Effector memory CD8-positive, alpha-beta T cell (primary cell): ENCODE measurements around the gene GABRR1.
A peak's percentile ranks its signal among the peaks of the same experiment; 100 is the strongest.

ENCODE experiments used
- ATAC-seq: fragments of 150-1000 bp; cut with Tn5 transposase; replicated peaks from 2 replicates; pipeline ENCODE4 v1.10.0; 2021; ENCODE audit warnings: mild to moderate bottlenecking, moderate library complexity
- DNase-seq, 3 experiments: peaks; one replicate each; pipeline ENCODE4 v3.0.0; 2021
- H3K27ac Mint-ChIP-seq, 2 donors: one replicate each; pipeline ENCODE4 v1.8.0; 2022; ENCODE audit warnings: mild to moderate bottlenecking in 2 of 2, mixed read lengths in 2 of 2, moderate library complexity in 2 of 2
- H3K27me3 Mint-ChIP-seq, 2 donors: one replicate each; pipeline ENCODE4 v1.8.0; 2022; ENCODE audit warnings: mixed read lengths in 2 of 2
- H3K36me3 Mint-ChIP-seq: one replicate; pipeline ENCODE4 v1.8.0; 2022; ENCODE audit warnings: mild to moderate bottlenecking, moderate library complexity, mixed read lengths; ENCODE audit not compliant: insufficient read depth
- H3K4me1 Mint-ChIP-seq, 2 donors: one replicate each; pipeline ENCODE4 v1.8.0; 2022; ENCODE audit warnings: low read depth in 2 of 2, mixed read lengths in 2 of 2
- H3K4me3 Mint-ChIP-seq, 2 donors: one replicate each; pipeline ENCODE4 v1.8.0; 2022; ENCODE audit warnings: mild to moderate bottlenecking in 2 of 2, mixed read lengths in 2 of 2, moderate library complexity in 2 of 2
- H3K9me3 Mint-ChIP-seq, 2 donors: one replicate each; pipeline ENCODE4 v1.8.0; 2022; ENCODE audit warnings: mixed read lengths in 2 of 2

GABRR1 gene

GRCh38 chr6:89172131-89172530 lies 45.0 kb downstream of the GABRR1 start:
- no peak overlapping the region for H3K27ac Mint-ChIP-seq
- no peaks in the 10 kb centered on the region for H3K27me3 Mint-ChIP-seq
- no peak overlapping the region for H3K4me3 Mint-ChIP-seq
- H3K4me1 Mint-ChIP-seq: no peaks in the 10 kb centered on the region
- H3K36me3 Mint-ChIP-seq: no peaks in the 10 kb centered on the region
- ATAC-seq: no peak
- no peak for DNase-seq
- H3K9me3 Mint-ChIP-seq: no peaks in the 10 kb centered on the region

DNA sequence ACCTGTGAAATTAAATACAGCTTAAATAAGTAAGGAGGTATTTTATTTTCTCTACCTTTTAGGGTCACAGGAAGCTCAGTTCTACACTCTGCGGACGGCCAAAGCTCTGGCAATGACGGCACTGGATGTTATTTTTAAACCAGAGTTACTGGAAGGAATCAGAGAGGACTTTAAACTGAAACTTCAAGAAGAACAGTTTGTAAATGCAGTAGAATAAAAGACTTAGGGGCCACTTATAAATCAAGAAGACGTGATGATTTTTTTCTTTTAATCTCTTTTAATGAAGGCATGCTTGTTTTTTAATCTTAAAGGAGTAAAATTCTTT lies 55.1 kb downstream of the GABRR1 start:
- Mint-ChIP-seq H3K4me1 (no peaks in the 10 kb centered on the region), H3K9me3 (no peaks in the 10 kb centered on the region), H3K4me3 (no peak overlapping the region), H3K36me3 (peaks cover 19% of the 10 kb centered on the region), H3K27ac (no peak overlapping the region), H3K27me3 (no peaks in the 10 kb centered on the region)
- DNase-seq: no peak
- ATAC-seq: no peak

DNA sequence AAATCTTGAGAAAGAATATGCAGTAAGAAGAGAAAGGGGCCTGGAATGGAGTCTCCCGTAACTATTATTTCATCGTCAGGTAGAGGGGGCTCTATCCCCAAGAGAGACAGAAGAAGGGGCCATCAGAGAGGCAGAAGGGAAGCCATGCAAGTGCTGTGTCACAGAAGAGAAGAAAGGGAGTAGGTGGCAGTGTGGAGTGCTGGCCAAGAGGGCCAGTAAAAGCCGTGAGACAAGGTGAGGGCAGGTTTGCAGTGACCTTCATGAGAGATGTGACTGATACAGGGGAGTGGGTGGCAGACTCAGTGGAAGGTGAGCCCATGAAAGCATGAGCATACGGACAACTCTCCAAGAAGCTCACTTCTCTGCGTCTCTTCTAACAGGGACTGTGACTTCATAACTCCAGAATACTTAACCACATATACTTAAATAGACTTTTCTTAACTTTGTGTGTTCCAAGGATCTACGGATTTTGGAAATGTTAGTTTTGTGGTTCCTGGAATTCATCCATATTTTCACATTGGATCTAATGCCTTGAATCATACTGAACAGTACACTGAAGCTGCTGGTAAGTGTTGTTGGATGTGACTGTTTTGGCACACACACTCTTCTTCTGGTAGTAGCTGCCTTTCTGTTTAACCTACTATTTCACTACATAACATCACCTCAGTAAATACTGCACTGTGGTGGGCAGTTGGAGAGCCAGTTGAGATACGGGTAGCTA lies 55.7 kb downstream of the GABRR1 start:
- Mint-ChIP-seq H3K9me3 (no peaks in the 10 kb centered on the region), H3K27ac (no peak overlapping the region), H3K4me3 (no peak overlapping the region), H3K27me3 (no peaks in the 10 kb centered on the region), H3K4me1 (peaks cover 0 to 2% of the 10 kb centered on the region in 2 donors), H3K36me3 (peaks cover 19% of the 10 kb centered on the region)
- ATAC-seq (no peak), DNase-seq (no peak)

- Mint-ChIP-seq H3K36me3 (peaks cover 21% of the 10 kb centered on the region), H3K4me1 (peaks cover 0 to 4% of the 10 kb centered on the region in 2 donors), H3K4me3 (no peak overlapping the region), H3K27me3 (no peaks in the 10 kb centered on the region), H3K27ac (no peak overlapping the region), H3K9me3 (no peaks in the 10 kb centered on the region)
- DNase-seq: no peak
- no peak for ATAC-seq
Measured at GRCh38 chr6:89160331-89161092, 56.6 kb downstream of the GABRR1 start.

DNA sequence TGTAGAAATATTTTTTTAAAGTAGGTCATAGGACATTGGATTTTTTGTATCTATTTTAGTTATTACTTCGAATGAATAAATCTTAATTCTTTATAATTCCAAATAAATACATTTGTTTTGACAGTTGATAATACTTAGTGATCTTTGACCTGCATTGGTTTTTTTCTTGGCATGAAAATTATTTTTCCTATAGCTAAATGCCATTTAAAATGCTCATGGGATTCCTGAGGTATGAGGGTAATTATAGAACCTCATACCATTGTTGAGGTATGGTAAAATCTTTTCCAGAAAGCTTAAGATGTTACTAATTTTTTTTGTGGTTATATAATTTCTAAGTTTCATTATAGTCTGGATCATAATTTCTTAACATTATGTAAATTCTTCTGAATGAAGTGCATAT lies 63.0 kb downstream of the GABRR1 start:
- no peaks in the 10 kb centered on the region for H3K9me3 Mint-ChIP-seq
- DNase-seq (no peak), ATAC-seq (no peak)
- H3K36me3 Mint-ChIP-seq: peaks cover 16% of the 10 kb centered on the region
- peaks cover 0 to 4% of the 10 kb centered on the region in 2 donors for H3K4me1 Mint-ChIP-seq
- H3K27me3 Mint-ChIP-seq: no peaks in the 10 kb centered on the region
- no peak overlapping the region for H3K27ac Mint-ChIP-seq
- H3K4me3 Mint-ChIP-seq: no peak overlapping the region

GRCh38 chr6:89148016-89148750 lies 69.0 kb downstream of the GABRR1 start:
- Mint-ChIP-seq H3K4me3 (peak overlapping the region; percentile 41 to 44), H3K27ac (no peak overlapping the region), H3K36me3 (peaks cover 4% of the 10 kb centered on the region), H3K27me3 (no peaks in the 10 kb centered on the region), H3K4me1 (peaks cover 7 to 25% of the 10 kb centered on the region in 2 donors), H3K9me3 (no peaks in the 10 kb centered on the region)
- DNase-seq (no peak), ATAC-seq (no peak)

DNA sequence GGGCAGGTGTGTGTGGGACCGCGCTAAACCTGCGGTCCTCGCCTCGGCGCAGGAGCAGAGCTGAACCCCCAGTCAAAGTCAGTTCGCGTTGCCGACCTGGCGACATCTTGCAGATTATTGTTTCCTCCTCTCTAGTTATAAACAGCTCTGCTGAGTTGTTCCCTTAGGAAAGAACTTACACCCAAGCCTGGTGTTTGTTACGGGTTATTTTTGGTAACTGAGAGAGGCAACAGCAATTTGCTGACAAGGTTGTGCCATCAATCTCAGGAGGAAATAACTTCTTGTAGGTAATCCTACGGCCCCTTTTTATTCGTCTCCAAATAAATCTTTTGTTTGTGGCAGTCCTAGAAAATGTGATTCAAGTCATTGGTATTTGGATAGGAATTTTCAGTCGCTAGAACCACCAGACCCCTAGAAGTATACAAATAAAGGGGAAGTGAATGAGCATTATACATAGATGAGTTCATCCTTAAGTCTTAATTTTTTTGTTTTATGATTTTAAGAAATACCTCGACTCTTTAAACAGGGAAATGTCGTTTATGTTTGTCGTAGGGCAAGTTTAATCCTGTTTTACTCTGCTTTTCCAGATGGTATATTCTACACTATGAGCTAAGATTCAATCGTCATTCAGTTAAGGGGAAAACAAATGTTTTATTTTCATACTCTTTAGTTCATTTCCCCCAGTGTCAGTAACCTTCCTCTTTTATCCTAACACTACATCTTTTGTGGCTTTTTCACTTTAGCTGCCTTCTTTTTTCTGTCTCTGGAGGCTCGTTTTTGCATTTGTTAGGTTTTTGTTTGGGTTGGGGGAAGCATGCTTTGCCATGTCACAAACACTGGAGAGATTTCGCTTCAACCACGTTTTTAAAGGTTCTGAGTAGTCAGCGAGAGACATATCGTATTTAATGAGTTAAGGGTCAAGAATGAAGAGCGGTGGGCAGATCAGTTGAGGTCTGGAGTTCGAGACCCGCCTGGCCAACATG lies 70.1 kb downstream of the GABRR1 start:
- peak overlapping the region; percentile 81 to 91 for H3K4me3 Mint-ChIP-seq
- no peaks in the 10 kb centered on the region for H3K9me3 Mint-ChIP-seq
- H3K27ac Mint-ChIP-seq: peak overlapping the region in 1 of 2 donors; percentile 73
- H3K27me3 Mint-ChIP-seq: no peaks in the 10 kb centered on the region
- peak; percentile 44 for ATAC-seq
- peaks cover 7 to 25% of the 10 kb centered on the region in 2 donors for H3K4me1 Mint-ChIP-seq
- DNase-seq: peak; percentile 8 to 18 (median 9)
- peaks cover 4% of the 10 kb centered on the region for H3K36me3 Mint-ChIP-seq

- peaks cover 4% of the 10 kb centered on the region for H3K36me3 Mint-ChIP-seq
- no peaks in the 10 kb centered on the region for H3K9me3 Mint-ChIP-seq
- peak within 1 kb of the TSS; percentile 88 to 97 for H3K27ac Mint-ChIP-seq
- H3K27me3 Mint-ChIP-seq: no peaks in the 10 kb centered on the region
- peaks cover 7 to 25% of the 10 kb centered on the region in 2 donors for H3K4me1 Mint-ChIP-seq
- peak; percentile 77 for ATAC-seq
- peak within 1 kb of the TSS; percentile 91 to 96 for H3K4me3 Mint-ChIP-seq
- peak; percentile 41 to 55 (median 55) for DNase-seq
Measured at GRCh38 chr6:89145956-89146717, 71.0 kb downstream of the GABRR1 start, which contains the start of gene PM20D2. Gene PM20D2, plus strand, starts transcription at chr6:89146055. Its CDS starts 90 bp downstream, at chr6:89146145.

DNA sequence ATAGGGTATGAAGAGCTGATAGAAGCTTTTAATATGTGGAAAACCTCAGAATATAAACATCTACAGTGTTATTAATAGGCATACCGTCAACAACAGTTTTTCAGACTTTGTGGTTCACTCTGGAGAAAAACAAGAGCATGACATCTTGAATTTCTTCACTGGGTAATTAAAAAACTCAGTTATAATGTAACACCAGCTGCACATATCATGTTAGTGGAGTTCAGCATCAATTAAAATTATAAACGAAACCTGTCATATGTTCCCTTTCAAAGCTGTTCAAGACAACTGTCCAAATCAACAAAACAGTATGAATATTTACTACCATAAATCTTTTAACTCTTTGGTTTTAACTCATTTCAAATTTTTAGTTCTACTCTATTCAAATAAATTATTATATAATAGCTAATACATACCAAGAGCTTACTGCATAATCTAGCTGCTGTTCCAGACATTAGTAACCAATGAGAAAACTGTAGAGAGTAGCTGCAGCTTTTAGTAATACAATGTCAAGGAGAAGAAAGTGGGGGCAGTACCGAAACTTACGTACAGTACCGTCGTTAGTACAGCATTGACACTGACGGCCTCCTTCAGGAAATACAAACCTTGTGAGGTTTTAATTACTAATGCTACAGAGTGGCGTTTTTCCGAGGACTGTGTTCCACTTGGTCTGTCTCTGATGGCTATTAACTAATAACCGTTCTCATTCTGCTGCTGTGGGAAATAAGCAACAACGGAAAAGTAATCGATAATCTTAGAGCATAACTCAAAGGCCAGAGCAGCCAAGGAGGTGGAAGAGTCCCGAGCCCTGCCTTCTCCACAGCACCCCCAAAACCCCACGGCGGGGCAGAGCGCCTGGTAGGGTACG lies 71.8 kb downstream of the GABRR1 start:
- ATAC-seq (peak; percentile 67), DNase-seq (peak in 1 of 3 experiments; percentile 21)
- H3K36me3 Mint-ChIP-seq: peaks cover 4% of the 10 kb centered on the region
- no peaks in the 10 kb centered on the region for H3K27me3 Mint-ChIP-seq
- H3K9me3 Mint-ChIP-seq: no peaks in the 10 kb centered on the region
- H3K27ac Mint-ChIP-seq: peak overlapping the region; percentile 88 to 97
- H3K4me1 Mint-ChIP-seq: peaks cover 7 to 25% of the 10 kb centered on the region in 2 donors
- peak overlapping the region; percentile 91 to 96 for H3K4me3 Mint-ChIP-seq

- no peak for DNase-seq
- Mint-ChIP-seq H3K4me3 (peak overlapping the region; percentile 36 to 96), H3K27me3 (no peaks in the 10 kb centered on the region), H3K36me3 (peaks cover 4% of the 10 kb centered on the region), H3K4me1 (peaks cover 7 to 25% of the 10 kb centered on the region in 2 donors), H3K27ac (peak overlapping the region in 1 of 2 donors; percentile 97), H3K9me3 (no peaks in the 10 kb centered on the region)
- no peak for ATAC-seq
Measured at GRCh38 chr6:89144354-89144906, 72.7 kb downstream of the GABRR1 start.

- Mint-ChIP-seq H3K27ac (no peak overlapping the region), H3K9me3 (no peaks in the 10 kb centered on the region), H3K36me3 (peaks cover 2% of the 10 kb centered on the region), H3K27me3 (no peaks in the 10 kb centered on the region), H3K4me1 (peaks cover 0 to 5% of the 10 kb centered on the region in 2 donors), H3K4me3 (no peak overlapping the region)
- ATAC-seq (no peak), DNase-seq (no peak)
Measured at GRCh38 chr6:89140347-89141156, 76.6 kb downstream of the GABRR1 start.
